ENCODE results near the gene TUBA4B.

The TUBA4B gene

DNA sequence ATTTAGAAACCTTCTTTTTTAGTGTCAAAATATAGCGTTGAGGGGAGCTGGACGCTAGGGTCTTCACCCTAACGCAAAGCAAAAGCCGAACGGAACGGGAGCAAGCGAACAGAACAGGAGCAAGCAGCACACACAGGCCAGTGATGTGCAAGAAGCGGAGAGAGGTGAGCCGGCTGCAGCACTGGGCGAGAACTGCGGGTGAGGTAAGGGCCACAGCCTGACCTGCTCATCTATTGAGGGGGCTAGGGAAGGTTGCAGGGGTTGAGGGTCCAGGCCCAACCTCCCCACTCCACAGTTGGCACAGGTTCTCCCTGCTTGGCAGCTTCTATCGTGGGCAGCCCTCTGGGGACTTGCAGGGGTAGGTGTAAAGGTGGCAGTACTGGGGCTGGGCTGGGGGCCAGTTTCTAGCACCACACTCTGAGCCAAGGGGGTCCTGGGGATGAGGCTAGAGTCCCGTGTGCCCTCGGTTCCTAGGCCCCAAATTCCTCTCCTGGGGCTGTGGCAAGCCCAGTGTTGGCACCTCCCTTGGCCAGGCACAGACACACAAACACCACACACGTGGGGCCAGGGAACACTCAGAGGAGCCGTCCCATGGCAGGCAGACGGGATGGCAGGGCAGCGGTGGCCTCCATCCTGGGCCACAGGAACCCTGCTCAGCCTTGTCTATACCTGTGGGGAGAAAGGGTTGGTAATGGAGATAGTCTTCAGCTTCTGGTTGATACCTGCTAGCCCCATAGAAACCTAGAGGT is 33.1 kb upstream of the TUBA4B start:
- peaks cover 44% of the 10 kb centered on the region for H3K4me1 ChIP-seq (ENCODE audit: control insufficient read depth, insufficient read depth, low read length)
- H3K9me3 ChIP-seq (ENCODE audit: control insufficient read depth in 2 of 2, low read length in 2 of 2): no peaks in the 10 kb centered on the region
- peaks cover 47 to 57% of the 10 kb centered on the region in 2 donors for H3K36me3 ChIP-seq (ENCODE audit: control insufficient read depth in 2 of 2, insufficient read depth in 2 of 2, low read length in 2 of 2)
- peak overlapping the region in 1 of 2 donors; percentile 80 for H3K4me3 ChIP-seq (ENCODE audit: low read length in 2 of 2)
- no peaks in the 10 kb centered on the region for H3K27me3 ChIP-seq (ENCODE audit: control insufficient read depth in 1 of 2, insufficient read depth in 2 of 2, low read length in 2 of 2)
- H3K9ac ChIP-seq (ENCODE audit: low read length in 2 of 2): peak overlapping the region; percentile 60 to 80
- peak overlapping the region; percentile 90 for H3K27ac ChIP-seq (ENCODE audit: low read length)

DNA sequence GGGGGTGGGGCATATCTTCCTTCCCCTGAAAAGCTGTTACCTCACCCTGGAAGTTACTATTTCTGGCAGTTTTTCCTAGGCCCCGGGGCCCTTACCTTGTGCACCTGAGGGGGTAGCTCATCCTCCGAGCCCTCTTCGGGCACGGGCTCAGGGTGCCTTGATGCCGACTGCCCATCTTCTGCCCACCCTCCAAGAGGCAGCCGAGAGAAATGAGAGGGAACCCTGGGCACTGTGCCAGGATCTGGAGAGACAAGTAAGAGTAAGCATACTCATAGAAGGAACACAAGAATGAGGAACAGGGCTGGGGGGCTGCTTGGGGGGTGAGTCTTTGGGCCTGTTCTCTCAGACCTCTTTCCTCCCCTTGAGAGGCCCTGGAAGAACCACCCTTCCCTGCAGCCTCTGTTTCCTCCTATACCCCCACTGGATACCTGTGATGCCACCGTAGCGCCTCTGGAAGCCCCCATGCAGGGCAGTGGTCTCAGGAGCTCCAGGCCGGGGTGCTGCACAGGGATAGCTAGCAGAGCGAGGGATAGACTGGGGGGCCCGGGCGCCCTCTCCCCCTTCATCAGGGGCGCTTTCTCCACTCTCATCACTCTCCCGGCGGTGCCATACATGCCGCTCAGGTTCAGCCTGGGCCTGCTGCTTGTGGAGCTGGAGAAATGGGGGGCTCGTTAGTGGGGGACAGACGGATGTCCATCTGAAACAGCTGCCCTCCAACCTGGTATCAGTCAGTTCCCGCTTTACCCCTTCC is 32.2 kb upstream of the TUBA4B start:
- Histone ChIP-seq H3K4me3 (ENCODE audit: low read length in 2 of 2) (no peak overlapping the region), H3K36me3 (ENCODE audit: control insufficient read depth in 2 of 2, insufficient read depth in 2 of 2, low read length in 2 of 2) (peaks cover 52 to 57% of the 10 kb centered on the region in 2 donors), H3K9ac (ENCODE audit: low read length in 2 of 2) (no peak overlapping the region), H3K4me1 (ENCODE audit: control insufficient read depth, insufficient read depth, low read length) (peaks cover 42% of the 10 kb centered on the region), H3K27ac (ENCODE audit: low read length) (no peak overlapping the region), H3K9me3 (ENCODE audit: control insufficient read depth in 2 of 2, low read length in 2 of 2) (no peaks in the 10 kb centered on the region), H3K27me3 (ENCODE audit: control insufficient read depth in 1 of 2, insufficient read depth in 2 of 2, low read length in 2 of 2) (no peaks in the 10 kb centered on the region)

DNA sequence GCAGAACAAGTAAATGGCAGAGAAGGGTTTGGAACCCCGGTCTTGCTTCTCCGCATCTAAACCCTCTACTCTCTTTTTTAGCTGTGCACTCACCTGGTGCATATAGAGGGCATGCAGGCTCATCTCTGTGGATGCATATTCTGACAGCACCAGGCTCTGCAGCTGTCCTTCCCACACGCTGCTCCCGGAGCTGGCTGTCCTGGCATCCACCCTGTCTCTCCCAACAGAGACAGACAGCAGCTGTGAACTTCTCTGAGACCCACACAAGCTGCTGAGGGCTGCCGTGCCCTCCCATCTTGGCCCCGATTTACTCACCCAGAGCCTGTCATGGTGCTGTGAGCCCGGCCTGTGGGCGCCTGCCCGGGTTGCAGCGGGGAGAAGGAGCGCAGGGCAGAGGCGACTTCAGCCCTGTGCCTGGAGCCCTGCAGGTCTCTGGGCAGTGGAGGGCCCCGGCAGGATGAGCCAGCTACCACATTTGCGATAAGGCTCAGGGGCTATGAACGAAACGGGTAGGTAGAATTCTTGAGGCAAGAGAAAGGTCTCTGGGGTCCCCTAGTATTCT is 31.0 kb upstream of the TUBA4B start:
- no peak overlapping the region for H3K4me3 ChIP-seq (ENCODE audit: low read length in 2 of 2)
- peaks cover 54% of the 10 kb centered on the region in 2 donors for H3K36me3 ChIP-seq (ENCODE audit: control insufficient read depth in 2 of 2, insufficient read depth in 2 of 2, low read length in 2 of 2)
- H3K27ac ChIP-seq (ENCODE audit: low read length): no peak overlapping the region
- H3K27me3 ChIP-seq (ENCODE audit: control insufficient read depth in 1 of 2, insufficient read depth in 2 of 2, low read length in 2 of 2): no peaks in the 10 kb centered on the region
- no peaks in the 10 kb centered on the region for H3K9me3 ChIP-seq (ENCODE audit: control insufficient read depth in 2 of 2, low read length in 2 of 2)
- peaks cover 32% of the 10 kb centered on the region for H3K4me1 ChIP-seq (ENCODE audit: control insufficient read depth, insufficient read depth, low read length)
- no peak overlapping the region for H3K9ac ChIP-seq (ENCODE audit: low read length in 2 of 2)

DNA sequence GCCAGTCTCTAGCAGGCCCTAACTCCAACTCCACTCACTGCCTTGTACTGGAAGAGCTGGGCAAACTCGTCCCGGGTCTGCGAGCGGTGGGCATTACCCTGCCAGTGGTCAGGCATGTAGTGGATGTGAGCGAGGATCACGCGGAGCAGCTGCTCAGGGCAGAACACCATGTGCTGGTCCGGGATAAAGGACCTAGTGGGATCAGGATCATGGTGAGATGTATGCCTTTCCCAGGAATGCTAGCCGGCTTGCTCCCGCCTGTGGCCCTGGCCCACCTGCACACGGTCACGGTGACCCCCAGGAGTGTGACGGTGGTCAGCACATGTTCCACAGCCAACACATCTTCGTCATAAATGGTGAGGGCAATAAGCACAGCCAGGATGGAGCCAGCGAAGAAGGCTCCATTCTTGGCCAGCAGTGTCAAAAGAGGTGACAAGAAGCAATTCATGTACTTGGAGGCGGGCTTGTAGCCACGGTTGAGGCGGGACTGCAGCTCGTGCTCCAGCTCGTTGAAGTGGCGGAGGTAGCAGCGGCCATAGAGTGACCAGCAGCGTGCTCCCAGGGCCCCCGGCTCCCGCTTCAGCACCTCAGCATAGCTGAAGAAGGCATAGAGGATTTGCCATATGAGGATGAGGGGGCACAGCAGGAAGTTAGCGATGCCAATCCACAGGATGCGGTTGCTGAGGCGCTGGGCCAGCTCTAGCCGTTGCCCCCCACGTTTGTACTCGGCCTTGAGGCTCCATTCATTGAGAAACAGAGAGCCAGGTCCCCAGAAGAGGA is 29.0 kb upstream of the TUBA4B start:
- H3K4me3 ChIP-seq (ENCODE audit: low read length in 2 of 2): no peak overlapping the region
- no peaks in the 10 kb centered on the region for H3K27me3 ChIP-seq (ENCODE audit: control insufficient read depth in 1 of 2, insufficient read depth in 2 of 2, low read length in 2 of 2)
- peaks cover 54% of the 10 kb centered on the region in 2 donors for H3K36me3 ChIP-seq (ENCODE audit: control insufficient read depth in 2 of 2, insufficient read depth in 2 of 2, low read length in 2 of 2)
- H3K9me3 ChIP-seq (ENCODE audit: control insufficient read depth in 2 of 2, low read length in 2 of 2): no peaks in the 10 kb centered on the region
- no peak overlapping the region for H3K9ac ChIP-seq (ENCODE audit: low read length in 2 of 2)
- no peak overlapping the region for H3K27ac ChIP-seq (ENCODE audit: low read length)
- H3K4me1 ChIP-seq (ENCODE audit: control insufficient read depth, insufficient read depth, low read length): peaks cover 29% of the 10 kb centered on the region

DNA sequence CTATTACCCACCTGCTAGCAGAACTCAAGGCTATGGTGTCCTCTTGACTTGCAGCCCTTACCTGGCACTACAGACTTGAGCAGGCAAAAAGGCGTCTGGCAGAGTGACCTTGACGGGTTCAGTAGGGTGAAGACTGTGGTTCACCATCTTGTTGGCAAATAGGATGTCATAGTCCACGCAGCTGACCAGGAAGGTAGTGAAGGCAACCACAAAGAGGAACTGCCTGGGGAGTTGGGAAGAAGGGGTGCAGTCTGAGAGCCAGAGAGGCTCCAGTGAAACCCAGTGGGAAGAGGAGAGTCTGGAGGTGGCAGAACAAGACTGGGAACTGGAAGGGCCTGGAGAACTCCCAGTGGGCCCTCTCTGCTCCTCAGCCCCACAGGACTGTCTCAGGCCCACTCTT is 27.7 kb upstream of the TUBA4B start:
- peak overlapping the region in 1 of 2 donors; percentile 13 for H3K9ac ChIP-seq (ENCODE audit: low read length in 2 of 2)
- H3K4me1 ChIP-seq (ENCODE audit: control insufficient read depth, insufficient read depth, low read length): peaks cover 23% of the 10 kb centered on the region
- H3K27me3 ChIP-seq (ENCODE audit: control insufficient read depth in 1 of 2, insufficient read depth in 2 of 2, low read length in 2 of 2): no peaks in the 10 kb centered on the region
- no peaks in the 10 kb centered on the region for H3K9me3 ChIP-seq (ENCODE audit: control insufficient read depth in 2 of 2, low read length in 2 of 2)
- no peak overlapping the region for H3K4me3 ChIP-seq (ENCODE audit: low read length in 2 of 2)
- peaks cover 47 to 48% of the 10 kb centered on the region in 2 donors for H3K36me3 ChIP-seq (ENCODE audit: control insufficient read depth in 2 of 2, insufficient read depth in 2 of 2, low read length in 2 of 2)
- no peak overlapping the region for H3K27ac ChIP-seq (ENCODE audit: low read length)

DNA sequence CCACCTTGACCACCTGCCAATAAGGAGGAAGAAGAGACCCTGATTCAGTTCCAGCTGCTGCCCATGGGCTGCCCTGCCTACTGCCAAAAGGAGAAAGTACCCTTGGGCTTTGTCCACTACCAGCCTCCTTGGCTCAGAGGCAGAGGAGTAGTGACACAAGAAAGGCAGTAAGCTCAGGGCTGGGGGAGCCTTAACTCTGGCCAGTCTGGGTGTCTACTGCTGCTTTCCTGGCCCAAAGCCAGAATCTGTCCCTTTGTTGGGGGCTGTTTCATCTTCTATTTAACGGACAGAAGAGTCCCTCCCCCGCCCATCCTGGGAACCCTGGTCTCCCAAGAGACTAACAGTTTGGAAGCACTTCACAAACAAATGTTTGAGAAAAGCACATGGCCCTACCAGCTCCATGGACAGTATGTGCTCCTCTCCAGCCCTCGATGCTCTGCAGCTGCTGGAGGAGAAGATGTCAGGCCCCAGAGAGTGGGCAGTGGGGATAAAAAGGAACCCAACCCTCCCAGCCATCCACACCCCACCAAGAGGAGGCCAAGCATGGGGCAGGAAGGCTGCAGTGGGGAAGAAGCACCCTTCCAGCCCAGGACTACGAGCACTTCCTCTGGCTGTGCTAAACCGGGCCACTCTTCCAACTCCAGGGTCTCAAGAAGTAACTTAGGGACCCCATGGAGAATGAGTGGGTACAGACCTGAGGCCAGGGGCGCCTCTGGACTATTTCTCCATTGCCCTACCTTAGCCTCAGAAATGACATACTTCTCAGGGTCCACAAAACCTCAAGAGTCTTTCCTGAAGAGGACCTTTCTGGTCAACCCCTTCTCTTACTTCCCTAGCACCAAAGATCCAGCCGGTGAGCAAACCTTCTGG is 24.8 kb upstream of the TUBA4B start:
- peaks cover 27% of the 10 kb centered on the region for H3K4me1 ChIP-seq (ENCODE audit: control insufficient read depth, insufficient read depth, low read length)
- peaks cover 35 to 37% of the 10 kb centered on the region in 2 donors for H3K36me3 ChIP-seq (ENCODE audit: control insufficient read depth in 2 of 2, insufficient read depth in 2 of 2, low read length in 2 of 2)

DNA sequence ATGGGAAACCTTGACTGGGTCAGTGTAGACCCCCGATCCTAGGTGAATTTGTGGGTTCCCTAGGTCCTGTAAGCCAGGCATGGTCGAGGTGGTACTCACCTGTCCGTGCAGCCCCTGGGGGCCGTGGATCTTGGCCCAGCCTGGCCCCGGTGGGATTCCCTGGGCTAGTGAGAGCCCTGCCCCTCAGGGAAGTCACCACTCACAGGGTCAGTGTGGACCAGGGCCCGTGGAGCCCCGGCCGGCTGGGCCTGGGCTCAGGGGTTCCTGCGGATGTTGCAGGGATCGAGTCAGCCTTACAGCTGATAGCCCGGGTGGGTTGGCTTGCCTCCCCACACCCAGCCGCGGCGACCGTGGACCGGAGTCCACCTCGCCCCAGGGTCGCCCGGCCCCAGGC is 24.1 kb upstream of the TUBA4B start:
- peak overlapping the region; percentile 81 to 92 for H3K4me3 ChIP-seq (ENCODE audit: low read length in 2 of 2)
- peak overlapping the region; percentile 90 to 96 for H3K9ac ChIP-seq (ENCODE audit: low read length in 2 of 2)
- H3K27me3 ChIP-seq (ENCODE audit: control insufficient read depth in 1 of 2, insufficient read depth in 2 of 2, low read length in 2 of 2): no peaks in the 10 kb centered on the region
- peaks cover 27% of the 10 kb centered on the region for H3K4me1 ChIP-seq (ENCODE audit: control insufficient read depth, insufficient read depth, low read length)
- H3K36me3 ChIP-seq (ENCODE audit: control insufficient read depth in 2 of 2, insufficient read depth in 2 of 2, low read length in 2 of 2): peaks cover 35 to 37% of the 10 kb centered on the region in 2 donors
- peak overlapping the region; percentile 94 for H3K27ac ChIP-seq (ENCODE audit: low read length)
- H3K9me3 ChIP-seq (ENCODE audit: control insufficient read depth in 2 of 2, low read length in 2 of 2): no peaks in the 10 kb centered on the region

More for the DNA sequence above, 24.8 kb upstream of the TUBA4B start:
- H3K9me3 ChIP-seq (ENCODE audit: control insufficient read depth in 2 of 2, low read length in 2 of 2): no peaks in the 10 kb centered on the region
- peak overlapping the region; percentile 94 for H3K27ac ChIP-seq (ENCODE audit: low read length)
- peak overlapping the region; percentile 81 to 92 for H3K4me3 ChIP-seq (ENCODE audit: low read length in 2 of 2)
- peak overlapping the region; percentile 90 to 96 for H3K9ac ChIP-seq (ENCODE audit: low read length in 2 of 2)
- H3K27me3 ChIP-seq (ENCODE audit: control insufficient read depth in 1 of 2, insufficient read depth in 2 of 2, low read length in 2 of 2): no peaks in the 10 kb centered on the region

DNA sequence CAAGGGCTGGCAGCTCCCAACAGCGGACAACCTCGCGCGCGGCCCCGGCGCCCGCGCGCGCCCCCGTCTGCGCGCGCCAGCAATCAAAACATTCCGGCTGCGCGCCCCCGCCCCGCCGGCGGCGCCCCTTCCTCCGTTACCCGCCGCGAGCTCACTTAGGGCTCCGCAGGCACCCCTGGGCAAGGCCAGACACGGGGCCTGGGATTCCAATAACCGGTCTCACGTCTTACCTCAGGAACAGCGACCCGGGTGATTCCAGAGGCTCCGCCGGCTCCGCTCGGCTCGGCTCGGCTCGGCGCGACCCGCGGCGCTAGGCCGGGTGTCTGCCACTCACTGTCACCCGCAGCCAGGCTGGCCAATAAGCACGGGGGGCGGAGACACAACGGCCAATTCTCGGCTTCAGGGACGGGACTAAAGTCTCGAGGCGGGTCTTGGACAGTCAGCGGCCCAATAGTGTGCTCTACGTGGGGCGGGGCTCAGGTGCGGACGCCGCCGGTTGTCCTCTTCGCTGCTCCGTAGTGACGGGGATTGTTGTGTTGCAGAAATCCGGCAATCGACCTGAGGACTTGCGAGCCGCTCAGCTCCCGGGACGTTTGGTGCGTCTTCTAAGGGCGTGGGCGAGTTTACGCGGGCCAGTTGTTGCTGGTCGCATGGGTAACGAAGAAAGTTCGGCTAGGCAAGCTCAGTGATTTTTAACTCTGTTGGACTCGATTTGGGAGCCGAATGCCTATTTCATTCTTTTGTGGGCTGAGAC is 23.6 kb upstream of the TUBA4B start, which contains the start of the genes ANKZF1 and ATG9A:
TSS of gene ANKZF1 (plus strand) at position 502 of the 754 bp plus-strand sequence. CDS start 452 bp downstream, outside the sequence.
TSS of gene ATG9A (minus strand) at position 332 of the 754 bp plus-strand sequence. CDS start 1,612 bp downstream, outside the sequence.
- peaks cover 27% of the 10 kb centered on the region for H3K4me1 ChIP-seq (ENCODE audit: control insufficient read depth, insufficient read depth, low read length)
- peaks cover 35 to 37% of the 10 kb centered on the region in 2 donors for H3K36me3 ChIP-seq (ENCODE audit: control insufficient read depth in 2 of 2, insufficient read depth in 2 of 2, low read length in 2 of 2)
- H3K9ac ChIP-seq (ENCODE audit: low read length in 2 of 2): peak within 1 kb of the TSS; percentile 90 to 96
- no peaks in the 10 kb centered on the region for H3K9me3 ChIP-seq (ENCODE audit: control insufficient read depth in 2 of 2, low read length in 2 of 2)
- no peaks in the 10 kb centered on the region for H3K27me3 ChIP-seq (ENCODE audit: control insufficient read depth in 1 of 2, insufficient read depth in 2 of 2, low read length in 2 of 2)
- H3K27ac ChIP-seq (ENCODE audit: low read length): peak within 1 kb of the TSS; percentile 94
- H3K4me3 ChIP-seq (ENCODE audit: low read length in 2 of 2): peak within 1 kb of the TSS; percentile 81 to 92

DNA sequence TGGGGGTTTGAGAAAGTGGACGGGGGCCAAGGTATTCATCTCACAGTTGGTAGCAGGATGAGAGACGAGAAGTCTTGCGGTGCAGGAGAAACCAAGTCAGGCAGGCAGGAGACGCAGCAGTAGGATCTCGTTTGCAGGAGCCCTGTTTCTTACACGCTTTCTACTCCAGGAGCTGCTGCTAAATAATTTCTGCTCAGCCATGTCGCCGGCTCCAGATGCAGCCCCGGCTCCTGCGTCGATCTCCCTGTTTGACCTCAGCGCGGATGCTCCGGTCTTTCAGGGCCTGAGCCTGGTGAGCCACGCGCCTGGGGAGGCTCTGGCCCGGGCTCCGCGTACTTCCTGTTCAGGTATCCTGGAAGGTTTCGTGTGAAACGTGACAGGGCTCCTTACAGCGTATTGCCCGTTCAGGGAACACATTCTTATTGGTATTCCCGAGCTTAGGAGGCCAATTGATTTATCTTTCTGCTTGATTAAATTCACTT is 22.9 kb upstream of the TUBA4B start:
- Histone ChIP-seq H3K4me3 (ENCODE audit: low read length in 2 of 2) (peak overlapping the region; percentile 81 to 92), H3K9ac (ENCODE audit: low read length in 2 of 2) (peak overlapping the region; percentile 67 to 87), H3K36me3 (ENCODE audit: control insufficient read depth in 2 of 2, insufficient read depth in 2 of 2, low read length in 2 of 2) (peaks cover 35 to 37% of the 10 kb centered on the region in 2 donors), H3K4me1 (ENCODE audit: control insufficient read depth, insufficient read depth, low read length) (peaks cover 27% of the 10 kb centered on the region), H3K9me3 (ENCODE audit: control insufficient read depth in 2 of 2, low read length in 2 of 2) (no peaks in the 10 kb centered on the region), H3K27me3 (ENCODE audit: control insufficient read depth in 1 of 2, insufficient read depth in 2 of 2, low read length in 2 of 2) (no peaks in the 10 kb centered on the region), H3K27ac (ENCODE audit: low read length) (peak overlapping the region; percentile 94)
